Ovary (tissue), 9 donors: ENCODE data around the gene AGFG2. TPM values are rescaled to one million over a fixed set of nuclear protein-coding genes. Genes with fewer than 3 reads are reported as not detected.

Source experiments
- DNase-seq, 5 donors: peaks; one replicate each; pipeline ENCODE4 v3.0.0-alpha.2; 2019 to 2020
- H3K27ac ChIP-seq, 2 donors: fragments of 200-600 bp; one replicate each; pipeline versions ENCODE4 v1.5.1 to v1.8.0; 2019 to 2022
- H3K27me3 ChIP-seq: fragments of 200-600 bp; one replicate; pipeline ENCODE4 v1.8.0; 2022
- H3K36me3 ChIP-seq: fragments of 200-600 bp; sonication (generic); one replicate; pipeline ENCODE4 v1.5.1; 2019
- H3K4me1 ChIP-seq: one replicate; pipeline ENCODE4 v1.8.1; 2013; ENCODE audit warnings: mild to moderate bottlenecking, moderate library complexity; ENCODE audit not compliant: insufficient read depth
- H3K4me3 ChIP-seq: fragments of 200-600 bp; sonication (generic); one replicate; pipeline ENCODE4 v1.5.1; 2017
- H3K9me3 ChIP-seq, 2 donors: fragments of 200-600 bp in 1 of 2; sonication (generic) in 1 of 2; one replicate each; pipeline versions ENCODE4 v1.5.1 to v1.8.1; 2013 to 2019; ENCODE audit warnings: mild to moderate bottlenecking in 1 of 2, moderate library complexity in 1 of 2
- CTCF ChIP-seq, 3 donors: fragments of 450-650 bp in 2 of 3; fragments of 200-600 bp in 1 of 3; IDR thresholded peaks; one replicate each; pipeline versions ENCODE4 v1.5.1 to v1.8.0; 2016 to 2022; ENCODE audit warnings: antibody characterized with exemption in 3 of 3, mild to moderate bottlenecking in 1 of 3
- EP300 ChIP-seq: sonication (generic); formaldehyde crosslinking; IDR thresholded peaks from one replicate; pipeline ENCODE4 v1.6.1; 2017; ENCODE audit warnings: antibody characterized with exemption
- POLR2A ChIP-seq: fragments of 450-650 bp; IDR thresholded peaks from one replicate; pipeline ENCODE4 v1.6.1; 2017; ENCODE audit warnings: antibody characterized with exemption, mild to moderate bottlenecking, moderate library complexity
- WGBS, 3 donors: extraction: QIAGEN DNeasy Blood & Tissue Kit in 1 of 3; methylation state at CpG; one replicate each; pipeline versions ENCODE4 v1.1.5 to v1.1.7; 2013 to 2017; 5-methylcytosine and 5-hydroxymethylcytosine counted together
- intact Hi-C, 4 donors: fragments of 100-400 bp; cut with DNase I; formaldehyde crosslinking; loops; one replicate each; pipeline versions ENCODE4 v1.11.0 to v1.15.1; 2022 to 2023
- polyA plus RNA-seq, 2 donors: library from polyadenylated mRNA; stranded (reverse); fragments of 200-250 nt in 1 of 2; fragments of 350-450 nt in 1 of 2; fragmentation: Illumina TruSeq in 1 of 2; extraction: RNeasy Lipid Tissue Mini Kit (QIAGEN cat#74804) in 1 of 2; gene quantifications; one replicate each; pipeline ENCODE4 v1.2.3, GENCODE V29; 2013 to 2014
- total RNA-seq, 7 donors: library from RNA; depleted of rRNA in 2 of 7; stranded (reverse); fragments of >200 nt in 2 of 7; fragmentation: NEBNext Ultra II Directional in 3 of 7; extraction: Animal tissue kit (Norgen Biotek cat#: 25700) in 3 of 7; gene quantifications; one replicate each; pipeline versions ENCODE4 v1.1.0 to v1.2.4, GENCODE V29; 2016 to 2023
- donor health status: DM: no; HTN: no; CAD: no; lungs with moderate emphysema.
- donor health status: DM: no; HTN: no; CAD: no.
- donor health status: Bipolar disorder and iron deficiency.
- donor health status: DM: yes; HTN: yes; CAD: no.
- donor health status: DM: no; HTN: no; CAD: no.
- donor health status: DM: yes; HTN: yes; CAD: no.

AGFG2 gene
- total and polyA plus RNA-seq, 9 donors = 10.0 to 115 (median 55.9) TPM

- intact Hi-C loops = loop anchor here in 1 of 4 donors (5.0 kb wide), 1 partner anchor 67 kb away; no protein-coding TSS in a partner anchor
- TF ChIP-seq EP300 (no peak), POLR2A (no peak), CTCF (IDR thresholded peaks at IDR 0.05) (no peak)
- no peaks in the 10 kb centered on the region for H3K9me3 ChIP-seq
- DNase-seq = no peak
- WGBS, 3 donors = 90 to 96% (median 90%) methylated on average over 5 of the region's 5 CpGs
- H3K36me3 ChIP-seq = no peaks in the 10 kb centered on the region
- H3K27ac ChIP-seq = no peak overlapping the region
- H3K27me3 ChIP-seq = no peaks in the 10 kb centered on the region
- no peak overlapping the region for H3K4me3 ChIP-seq
- peaks cover 6% of the 10 kb centered on the region for H3K4me1 ChIP-seq
Measured at GRCh38 chr7:100609958-100610357, 71.0 kb downstream of the AGFG2 start.

DNA sequence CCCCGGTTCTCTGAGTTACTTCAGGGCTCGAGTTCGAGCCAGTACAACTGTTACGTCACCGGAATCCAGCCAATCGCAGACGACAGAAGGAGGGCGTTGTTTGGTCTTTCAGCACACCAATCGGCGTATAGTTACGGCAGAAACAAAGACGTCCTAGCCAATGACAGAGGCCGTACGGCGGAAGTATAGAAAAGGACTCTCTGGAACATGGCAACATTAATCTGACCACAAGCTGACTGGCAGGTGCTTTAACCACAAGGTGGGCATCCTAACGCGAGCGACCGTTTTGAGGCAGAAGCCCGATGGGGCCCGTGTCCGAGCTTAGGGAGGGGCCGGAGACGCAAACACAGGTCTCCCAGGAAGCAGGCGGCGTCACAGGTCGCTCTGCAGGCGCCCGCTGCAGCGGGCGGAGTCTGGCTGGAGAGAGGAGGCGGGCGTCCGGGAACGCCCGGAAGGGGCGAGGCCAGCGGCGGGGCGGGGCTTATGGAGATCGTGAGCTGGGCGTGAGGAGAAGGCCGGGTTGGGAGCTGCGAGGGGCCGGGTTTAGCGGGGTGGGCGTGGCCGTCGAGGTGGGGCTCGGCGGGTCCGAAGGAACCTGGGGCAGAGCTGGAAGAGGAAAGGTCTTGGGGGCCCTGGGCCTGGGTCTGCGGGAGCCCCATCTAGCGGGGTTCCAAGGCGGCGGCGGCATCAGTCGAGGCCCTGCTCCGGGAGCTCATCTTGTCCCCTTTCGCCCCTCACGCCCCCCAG, 73.2 kb downstream of the AGFG2 start, which contains the start of gene MOSPD3:
Gene MOSPD3, plus strand, starts transcription at position 558 of the 747 bp plus-strand sequence. CDS start 252 bp downstream, outside the sequence.
- TF ChIP-seq POLR2A (peak; percentile 58), CTCF (IDR thresholded peaks at IDR 0.05) (no peak), EP300 (peak; percentile 86)
- Histone ChIP-seq H3K4me3 (peak within 1 kb of the TSS; percentile 48), H3K36me3 (no peaks in the 10 kb centered on the region), H3K4me1 (peaks cover 6% of the 10 kb centered on the region), H3K9me3 (no peaks in the 10 kb centered on the region), H3K27ac (peak within 1 kb of the TSS; percentile 25 to 87), H3K27me3 (no peaks in the 10 kb centered on the region)
- intact Hi-C loops = loop anchor here in 1 of 4 donors (2.0 kb wide), 2 partner anchors 25 to 65 kb away; partner anchors contain the start of genes FBXO24 and LRCH4
- WGBS, 3 donors = 0 to 1% (median 0%) methylated on average over 60 to 61 of the region's 61 CpGs
- DNase-seq = peak; percentile 99 to 100 (median 99)

DNA sequence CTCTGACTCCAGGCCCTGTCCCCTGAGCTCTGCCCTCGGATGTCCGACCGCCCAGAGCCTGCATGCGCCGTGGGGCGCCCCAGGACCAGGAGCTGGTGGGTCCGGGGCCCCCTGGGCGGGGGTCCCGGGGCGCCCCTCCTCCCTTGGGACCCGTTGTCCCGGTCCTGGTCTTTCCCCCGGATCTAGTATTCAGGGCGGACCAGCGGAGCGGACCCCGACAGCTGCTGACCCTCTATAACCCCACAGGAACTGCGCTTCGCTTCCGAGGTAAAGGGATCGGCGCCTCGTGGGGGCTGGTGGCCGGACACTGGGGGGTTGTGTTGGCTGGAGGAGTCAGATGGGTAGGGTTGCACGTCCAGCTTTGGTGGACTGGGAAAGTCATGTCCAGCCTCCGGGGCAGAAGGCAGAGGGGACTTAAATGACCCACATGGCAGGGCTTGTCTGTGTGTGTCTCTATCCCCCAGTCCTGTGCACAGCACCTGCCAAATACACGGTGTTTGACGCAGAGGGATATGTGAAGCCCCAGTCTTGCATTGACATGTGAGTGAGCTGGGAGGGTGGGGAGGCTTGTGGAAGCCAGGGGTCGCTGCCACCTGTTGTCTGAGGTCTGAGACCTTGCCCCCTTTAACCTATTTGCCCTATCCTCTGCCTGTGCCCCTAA, 73.9 kb downstream of the AGFG2 start:
- Histone ChIP-seq H3K4me1 (peaks cover 6% of the 10 kb centered on the region), H3K27ac (peak overlapping the region; percentile 18 to 87), H3K27me3 (no peaks in the 10 kb centered on the region), H3K36me3 (no peaks in the 10 kb centered on the region), H3K4me3 (peak overlapping the region; percentile 48), H3K9me3 (no peaks in the 10 kb centered on the region)
- no peak for DNase-seq
- TF ChIP-seq EP300 (no peak), POLR2A (no peak), CTCF (IDR thresholded peaks at IDR 0.05) (peak in 1 of 3 donors; percentile 5)
- 1 to 4% (median 3%) methylated on average over 8 to 29 of the region's 29 CpGs for WGBS, 3 donors
- intact Hi-C loops = loop anchor here in 1 of 4 donors (2.0 kb wide), 2 partner anchors 26 to 64 kb away; partner anchors contain the start of genes FBXO24 and LRCH4

GRCh38 chr7:100613412-100614175, 74.6 kb downstream of the AGFG2 start:
- WGBS, 3 donors = 84 to 91% (median 90%) methylated on average over 13 of the region's 13 CpGs
- Histone ChIP-seq H3K36me3 (no peaks in the 10 kb centered on the region), H3K4me1 (peaks cover 6% of the 10 kb centered on the region), H3K27me3 (no peaks in the 10 kb centered on the region), H3K9me3 (no peaks in the 10 kb centered on the region), H3K27ac (peak overlapping the region; percentile 18 to 87), H3K4me3 (no peak overlapping the region)
- no peak for TF ChIP-seq CTCF (IDR thresholded peaks at IDR 0.05)
- no peak for TF ChIP-seq POLR2A
- TF ChIP-seq EP300 = no peak
- intact Hi-C loops = loop anchor here in 1 of 4 donors (2.0 kb wide), 2 partner anchors 27 to 63 kb away; partner anchors contain the start of genes FBXO24 and LRCH4
- peak in 1 of 5 donors; percentile 49 for DNase-seq
